ENCODE results near the gene MTTP. TPM values are rescaled to one million over a fixed set of nuclear protein-coding genes. Genes with fewer than 3 reads are reported as not detected.

MTTP gene
- polyA plus RNA-seq, 1 donor (not counting 4 experiments of a cell fraction or from before 2014, with no cell fraction given), result 0.05 TPM

DNA sequence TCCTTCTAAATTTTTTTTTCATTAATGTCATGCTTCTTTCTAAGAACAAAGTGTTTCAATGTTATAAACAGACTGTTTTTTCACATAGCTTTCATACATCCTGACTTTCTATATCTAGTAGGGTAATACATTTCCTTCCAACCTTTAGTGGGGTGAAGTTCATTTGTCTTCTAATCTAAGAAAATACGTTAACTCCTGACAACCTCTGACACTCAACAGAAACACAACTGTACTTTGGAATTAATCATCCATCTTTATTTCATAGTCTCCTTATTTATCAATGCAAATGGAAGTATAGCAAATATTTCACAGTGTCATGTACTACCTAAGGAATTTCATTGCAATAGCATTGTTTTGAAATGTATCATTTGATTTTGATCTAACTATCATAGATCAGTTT lies 2.7 kb upstream of the MTTP start:
- H3K9me3 ChIP-seq (ENCODE audit: control insufficient read depth, low read depth, low read length), result no peaks in the 10 kb centered on the region
- DNase-seq (ENCODE audit: low read depth, low spot score) (no peak), FAIRE-seq (no peak)
- H3K9me1 ChIP-seq (ENCODE audit: control insufficient read depth, extremely low read depth, insufficient read depth, low read length), result no peaks in the 10 kb centered on the region
- no peak overlapping the region for H3K27ac ChIP-seq (ENCODE audit: control insufficient read depth, insufficient read depth, low read length)
- H3K4me1 ChIP-seq (ENCODE audit: control insufficient read depth, extremely low read depth, insufficient read depth, low read length), result no peaks in the 10 kb centered on the region
- no peak overlapping the region for H3K4me2 ChIP-seq (ENCODE audit: control insufficient read depth, extremely low read depth, insufficient read depth, low read depth, low read length)
- no peaks in the 10 kb centered on the region for H3K79me2 ChIP-seq (ENCODE audit: control insufficient read depth, insufficient read depth, low read length)
- no peak overlapping the region for H2AFZ ChIP-seq (ENCODE audit: control insufficient read depth, low read length)
- H3K4me3 ChIP-seq (ENCODE audit: control insufficient read depth in 2 of 3, extremely low read depth in 1 of 3, insufficient read depth in 2 of 3, low read depth in 1 of 3, low read length in 3 of 3), result no peak overlapping the region
- H3K9ac ChIP-seq (ENCODE audit: control insufficient read depth, extremely low read depth, insufficient read depth, low read length), result no peak overlapping the region
- dilution Hi-C loops (cut with MboI; ENCODE audit: extremely low pct_ligation_motif_present, low sequenced_read_pairs), result no loop called here
- TF ChIP-seq, protein P1, sequence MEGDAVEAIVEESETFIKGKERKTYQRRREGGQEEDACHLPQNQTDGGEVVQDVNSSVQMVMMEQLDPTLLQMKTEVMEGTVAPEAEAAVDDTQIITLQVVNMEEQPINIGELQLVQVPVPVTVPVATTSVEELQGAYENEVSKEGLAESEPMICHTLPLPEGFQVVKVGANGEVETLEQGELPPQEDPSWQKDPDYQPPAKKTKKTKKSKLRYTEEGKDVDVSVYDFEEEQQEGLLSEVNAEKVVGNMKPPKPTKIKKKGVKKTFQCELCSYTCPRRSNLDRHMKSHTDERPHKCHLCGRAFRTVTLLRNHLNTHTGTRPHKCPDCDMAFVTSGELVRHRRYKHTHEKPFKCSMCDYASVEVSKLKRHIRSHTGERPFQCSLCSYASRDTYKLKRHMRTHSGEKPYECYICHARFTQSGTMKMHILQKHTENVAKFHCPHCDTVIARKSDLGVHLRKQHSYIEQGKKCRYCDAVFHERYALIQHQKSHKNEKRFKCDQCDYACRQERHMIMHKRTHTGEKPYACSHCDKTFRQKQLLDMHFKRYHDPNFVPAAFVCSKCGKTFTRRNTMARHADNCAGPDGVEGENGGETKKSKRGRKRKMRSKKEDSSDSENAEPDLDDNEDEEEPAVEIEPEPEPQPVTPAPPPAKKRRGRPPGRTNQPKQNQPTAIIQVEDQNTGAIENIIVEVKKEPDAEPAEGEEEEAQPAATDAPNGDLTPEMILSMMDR (optimal IDR thresholded peaks at IDR 0.05 in 1 of 3, IDR thresholded peaks at IDR 0.05 in 1 of 3, conservative IDR thresholded peaks at IDR 0.05 in 1 of 3; ENCODE audit: extremely low read depth in 1 of 3, insufficient read depth in 2 of 3, low read length in 3 of 3), result no peak
- TF ChIP-seq EZH2 (IDR thresholded peaks at IDR 0.05; ENCODE audit: low read length), result no peak
- no peaks in the 10 kb centered on the region for H3K36me3 ChIP-seq (ENCODE audit: control insufficient read depth in 2 of 2, extremely low read depth in 1 of 2, insufficient read depth in 2 of 2, low read length in 2 of 2)
- no peaks in the 10 kb centered on the region for H4K20me1 ChIP-seq (ENCODE audit: control insufficient read depth, extremely low read depth, insufficient read depth, low read length)
- peaks cover 3% of the 10 kb centered on the region for H3K27me3 ChIP-seq (ENCODE audit: control insufficient read depth, extremely low read depth, insufficient read depth, low read length)

DNA sequence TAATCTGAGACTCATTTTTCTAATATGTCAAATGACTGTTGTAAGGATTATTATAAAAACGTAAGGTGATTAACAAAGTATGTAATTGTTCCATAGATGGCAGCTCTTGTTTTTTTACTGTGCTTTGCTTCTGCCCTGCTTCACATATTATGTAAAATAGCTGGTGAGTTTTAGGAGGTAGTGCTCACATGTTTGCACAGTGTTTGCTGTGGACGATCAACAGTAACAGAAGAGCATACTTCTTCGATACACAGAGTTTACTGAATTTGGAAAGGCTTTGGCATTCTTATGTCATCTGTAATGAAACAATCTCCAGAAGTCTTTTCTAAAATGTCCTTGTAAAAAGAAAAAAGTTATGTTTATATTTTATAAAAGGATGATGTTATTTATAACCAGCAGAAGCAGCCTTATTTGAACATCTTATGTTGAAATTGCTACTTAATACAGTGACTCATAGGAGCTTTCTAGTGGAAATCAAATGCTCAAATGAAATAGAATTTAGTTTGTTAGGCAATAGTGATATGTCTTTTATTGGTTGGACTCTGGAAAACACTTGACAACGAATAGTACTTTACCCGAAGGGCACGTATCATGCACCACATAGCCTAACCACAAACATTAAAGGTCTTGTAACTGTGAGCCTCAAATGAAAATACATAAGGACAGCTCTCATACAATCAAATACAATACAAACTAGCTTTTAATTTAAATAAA lies 1.9 kb upstream of the MTTP start:
- no peak overlapping the region for H2AFZ ChIP-seq (ENCODE audit: control insufficient read depth, low read length)
- no peak overlapping the region for H3K9ac ChIP-seq (ENCODE audit: control insufficient read depth, extremely low read depth, insufficient read depth, low read length)
- H3K27ac ChIP-seq (ENCODE audit: control insufficient read depth, insufficient read depth, low read length), result no peak overlapping the region
- peaks cover 3% of the 10 kb centered on the region for H3K27me3 ChIP-seq (ENCODE audit: control insufficient read depth, extremely low read depth, insufficient read depth, low read length)
- no peak for DNase-seq (ENCODE audit: low read depth, low spot score)
- no peak for FAIRE-seq
- no peaks in the 10 kb centered on the region for H3K4me1 ChIP-seq (ENCODE audit: control insufficient read depth, extremely low read depth, insufficient read depth, low read length)
- no peaks in the 10 kb centered on the region for H4K20me1 ChIP-seq (ENCODE audit: control insufficient read depth, extremely low read depth, insufficient read depth, low read length)
- H3K79me2 ChIP-seq (ENCODE audit: control insufficient read depth, insufficient read depth, low read length), result no peaks in the 10 kb centered on the region
- H3K36me3 ChIP-seq (ENCODE audit: control insufficient read depth in 2 of 2, extremely low read depth in 1 of 2, insufficient read depth in 2 of 2, low read length in 2 of 2), result no peaks in the 10 kb centered on the region
- H3K9me1 ChIP-seq (ENCODE audit: control insufficient read depth, extremely low read depth, insufficient read depth, low read length), result no peaks in the 10 kb centered on the region
- dilution Hi-C loops (cut with MboI; ENCODE audit: extremely low pct_ligation_motif_present, low sequenced_read_pairs), result no loop called here
- TF ChIP-seq EZH2 (IDR thresholded peaks at IDR 0.05; ENCODE audit: low read length), result no peak
- TF ChIP-seq, protein P1 (optimal IDR thresholded peaks at IDR 0.05 in 1 of 3, IDR thresholded peaks at IDR 0.05 in 1 of 3, conservative IDR thresholded peaks at IDR 0.05 in 1 of 3; ENCODE audit: extremely low read depth in 1 of 3, insufficient read depth in 2 of 3, low read length in 3 of 3), result no peak
- no peak overlapping the region for H3K4me3 ChIP-seq (ENCODE audit: control insufficient read depth in 2 of 3, extremely low read depth in 1 of 3, insufficient read depth in 2 of 3, low read depth in 1 of 3, low read length in 3 of 3)
- H3K9me3 ChIP-seq (ENCODE audit: control insufficient read depth, low read depth, low read length), result no peaks in the 10 kb centered on the region
- H3K4me2 ChIP-seq (ENCODE audit: control insufficient read depth, extremely low read depth, insufficient read depth, low read depth, low read length), result no peak overlapping the region

All from keratinocyte (primary cell).